Neural cell (in vitro differentiated cells): Measurements from ENCODE around the gene STARD10. TPM values are rescaled to one million over a fixed set of nuclear protein-coding genes. Genes with fewer than 3 reads are reported as not detected.

Experiments
- H2AFZ ChIP-seq: fragments of 200-600, 300-800 bp; sonication (generic), shearing (Covaris generic); 2 replicates; pipeline ENCODE4 v1.6.0; 2014; ENCODE audit warnings: low read depth, mild to moderate bottlenecking, antibody characterized with exemption, low read length, moderate library complexity
- H3F3A ChIP-seq: fragments of 200-600 bp; shearing (Covaris generic); 2 replicates; pipeline ENCODE4 v1.6.1; 2016; ENCODE audit warnings: mild to moderate bottlenecking, moderate library complexity, mixed read lengths, antibody characterized with exemption, low read length; ENCODE audit not compliant: insufficient read depth, poor library complexity, severe bottlenecking
- H3K27ac ChIP-seq: fragments of 200-600, 300-800 bp; sonication (generic), shearing (Covaris generic); 2 replicates; pipeline ENCODE4 v1.5.1; 2014; ENCODE audit warnings: mild to moderate bottlenecking, low read length, moderate library complexity
- H3K27me3 ChIP-seq: fragments of 300-800, 200-600 bp; sonication (generic), shearing (Covaris generic); 2 replicates; pipeline ENCODE4 v1.6.0; 2014; ENCODE audit warnings: mild to moderate bottlenecking, low read depth, low read length, moderate library complexity; ENCODE audit not compliant: insufficient read depth
- H3K36me3 ChIP-seq: fragments of 300-800, 200-600 bp; sonication (generic), shearing (Covaris generic); 2 replicates; pipeline ENCODE4 v1.5.1; 2014; ENCODE audit warnings: mild to moderate bottlenecking, antibody characterized with exemption, low read length, moderate library complexity; ENCODE audit not compliant: insufficient read depth
- H3K4me2 ChIP-seq: fragments of 300-800, 200-600 bp; sonication (generic), shearing (Covaris generic); 2 replicates; pipeline ENCODE4 v1.6.0; 2014; ENCODE audit warnings: mild to moderate bottlenecking, low read length
- H3K4me3 ChIP-seq: fragments of 300-800, 200-600 bp; sonication (generic), shearing (Covaris generic); 2 replicates; pipeline ENCODE4 v1.5.1; 2014; ENCODE audit warnings: mild to moderate bottlenecking, low read length, moderate library complexity
- H3K79me2 ChIP-seq: fragments of 200-600 bp; shearing (Covaris generic); replicated peaks from 2 replicates; pipeline ENCODE4 v1.6.0; 2014; ENCODE audit warnings: mild to moderate bottlenecking, low read length, moderate library complexity; ENCODE audit not compliant: insufficient read depth
- H3K9ac ChIP-seq: fragments of 300-800, 200-600 bp; sonication (generic), shearing (Covaris generic); 2 replicates; pipeline ENCODE4 v1.6.1; 2016; ENCODE audit warnings: mild to moderate bottlenecking, low read length, mixed read lengths
- H3K9me2 ChIP-seq: fragments of 200-600 bp; shearing (Covaris generic); 2 replicates; pipeline ENCODE4 v1.6.1; 2016; ENCODE audit warnings: mild to moderate bottlenecking, low read length, mixed read lengths; ENCODE audit not compliant: insufficient read depth
- H3K9me3 ChIP-seq: fragments of 200-600, 300-800 bp; sonication (generic), shearing (Covaris generic); 2 replicates; pipeline ENCODE4 v1.6.1; 2016; ENCODE audit warnings: mild to moderate bottlenecking, mixed run types, low read length, moderate library complexity, mixed read lengths
- H4K20me1 ChIP-seq: fragments of 200-600 bp; shearing (Covaris generic); 2 replicates; pipeline ENCODE4 v1.6.1; 2016; ENCODE audit warnings: mild to moderate bottlenecking, mixed run types; ENCODE audit not compliant: insufficient read depth
- CTCF ChIP-seq: fragments of 450-650 bp; IDR thresholded peaks from 2 replicates; pipeline ENCODE4 v1.5.1; 2014; ENCODE audit warnings: antibody characterized with exemption, mild to moderate bottlenecking, moderate library complexity; ENCODE audit not compliant: poor library complexity, severe bottlenecking
- EP300 ChIP-seq: fragments of 450-650 bp; conservative IDR thresholded peaks from 2 replicates; pipeline ENCODE4 v1.6.1; 2014; ENCODE audit warnings: antibody characterized with exemption, mild to moderate bottlenecking, moderate library complexity; ENCODE audit not compliant: poor library complexity, severe bottlenecking
- EZH2 ChIP-seq: fragments of 200-600, 300-800 bp; shearing (Covaris generic), sonication (generic); IDR thresholded peaks from 2 replicates; pipeline ENCODE4 v1.6.1; 2014; ENCODE audit warnings: antibody characterized with exemption, low read length, borderline replicate concordance, mild to moderate bottlenecking; ENCODE audit not compliant: insufficient read depth, poor library complexity, severe bottlenecking
- MXI1 ChIP-seq: fragments of 450-650 bp; conservative IDR thresholded peaks from 2 replicates; pipeline ENCODE4 v1.6.1; 2014; ENCODE audit warnings: antibody characterized with exemption, mild to moderate bottlenecking; ENCODE audit not compliant: poor library complexity, severe bottlenecking
- POLR2AphosphoS5 ChIP-seq: IDR thresholded peaks from 2 replicates; pipeline ENCODE4 v1.6.1; 2012
- RAD21 ChIP-seq: fragments of 450-650 bp; conservative IDR thresholded peaks from 2 replicates; pipeline ENCODE4 v1.6.1; 2014; ENCODE audit warnings: antibody characterized with exemption, mild to moderate bottlenecking, moderate library complexity
- REST ChIP-seq: IDR thresholded peaks from 2 replicates; pipeline ENCODE4 v1.6.1; 2012; ENCODE audit warnings: borderline replicate concordance
- SMC3 ChIP-seq: fragments of 450-650 bp; conservative IDR thresholded peaks from 2 replicates; pipeline ENCODE4 v1.6.1; 2014; ENCODE audit warnings: antibody characterized with exemption, mild to moderate bottlenecking, moderate library complexity; ENCODE audit not compliant: poor library complexity
- TAF1 ChIP-seq: IDR thresholded peaks from 2 replicates; pipeline ENCODE4 v1.6.1; 2012; ENCODE audit warnings: low read depth
- polyA plus RNA-seq: library from polyadenylated mRNA; depleted of rRNA; stranded (reverse); fragments of >200 nt; gene quantifications from 2 replicates; pipeline ENCODE4 v1.2.3, GENCODE V29; 2014

Gene STARD10
- polyA plus RNA-seq, 1 donor from 2014 or later: 29.0 TPM

- TF ChIP-seq EZH2 (no peak), POLR2AphosphoS5 (no peak), EP300 (no peak), REST (no peak), CTCF (no peak), SMC3 (no peak), TAF1 (no peak)
- H3K27me3 ChIP-seq: peaks cover 5% of the 10 kb centered on the region
- H3K9me2 ChIP-seq: no peaks in the 10 kb centered on the region
- H3K9ac ChIP-seq: no peak overlapping the region
- H3K4me3 ChIP-seq: no peak overlapping the region
- H3F3A ChIP-seq: no peaks in the 10 kb centered on the region
- no peaks in the 10 kb centered on the region for H3K79me2 ChIP-seq
- H3K9me3 ChIP-seq: no peaks in the 10 kb centered on the region
- H4K20me1 ChIP-seq: no peaks in the 10 kb centered on the region
- H2AFZ ChIP-seq: no peak overlapping the region
- H3K36me3 ChIP-seq: no peaks in the 10 kb centered on the region
- no peak overlapping the region for H3K27ac ChIP-seq
- H3K4me2 ChIP-seq: no peak overlapping the region
Measured at GRCh38 chr11:72778535-72779494, 15.0 kb downstream of the STARD10 start.

- Histone ChIP-seq H3K9me2 (no peaks in the 10 kb centered on the region), H3K9me3 (no peaks in the 10 kb centered on the region), H3F3A (no peaks in the 10 kb centered on the region), H4K20me1 (no peaks in the 10 kb centered on the region), H3K27ac (no peak overlapping the region), H3K27me3 (peaks cover 5% of the 10 kb centered on the region), H3K36me3 (no peaks in the 10 kb centered on the region), H3K79me2 (no peaks in the 10 kb centered on the region), H2AFZ (no peak overlapping the region), H3K9ac (no peak overlapping the region), H3K4me2 (no peak overlapping the region), H3K4me3 (no peak overlapping the region)
- TF ChIP-seq MXI1: no peak
- no peak for TF ChIP-seq RAD21
- TF ChIP-seq SMC3: no peak
- no peak for TF ChIP-seq CTCF
- no peak for TF ChIP-seq TAF1
- no peak for TF ChIP-seq REST
- no peak for TF ChIP-seq EP300
- TF ChIP-seq EZH2: no peak
- TF ChIP-seq POLR2AphosphoS5: no peak
Measured at GRCh38 chr11:72777755-72778278, 16.0 kb downstream of the STARD10 start.
